Hepatocyte (in vitro differentiated cells): ENCODE results near the gene UBTD1.

Source experiments
- EZH2 ChIP-seq: fragments of 200-600 bp; sonication (generic); IDR thresholded peaks from 2 replicates; pipeline ENCODE4 v1.6.1; 2016; ENCODE audit warnings: antibody characterized with exemption, mild to moderate bottlenecking, borderline replicate concordance
- EZH2phosphoT487 ChIP-seq: fragments of 200-600 bp; sonication (generic); IDR thresholded peaks from one replicate; pipeline ENCODE4 v1.6.1; 2018; ENCODE audit warnings: antibody characterized with exemption, mild to moderate bottlenecking, low read depth, moderate library complexity; ENCODE audit not compliant: unreplicated experiment, severe bottlenecking
- TF ChIP-seq, protein P1 (sequence below): fragments of 200-600 bp; sonication (generic); IDR thresholded peaks from 2 replicates; pipeline ENCODE4 v1.5.1; 2016; ENCODE audit warnings: antibody characterized with exemption, mild to moderate bottlenecking; ENCODE audit not compliant: poor library complexity

DNA sequence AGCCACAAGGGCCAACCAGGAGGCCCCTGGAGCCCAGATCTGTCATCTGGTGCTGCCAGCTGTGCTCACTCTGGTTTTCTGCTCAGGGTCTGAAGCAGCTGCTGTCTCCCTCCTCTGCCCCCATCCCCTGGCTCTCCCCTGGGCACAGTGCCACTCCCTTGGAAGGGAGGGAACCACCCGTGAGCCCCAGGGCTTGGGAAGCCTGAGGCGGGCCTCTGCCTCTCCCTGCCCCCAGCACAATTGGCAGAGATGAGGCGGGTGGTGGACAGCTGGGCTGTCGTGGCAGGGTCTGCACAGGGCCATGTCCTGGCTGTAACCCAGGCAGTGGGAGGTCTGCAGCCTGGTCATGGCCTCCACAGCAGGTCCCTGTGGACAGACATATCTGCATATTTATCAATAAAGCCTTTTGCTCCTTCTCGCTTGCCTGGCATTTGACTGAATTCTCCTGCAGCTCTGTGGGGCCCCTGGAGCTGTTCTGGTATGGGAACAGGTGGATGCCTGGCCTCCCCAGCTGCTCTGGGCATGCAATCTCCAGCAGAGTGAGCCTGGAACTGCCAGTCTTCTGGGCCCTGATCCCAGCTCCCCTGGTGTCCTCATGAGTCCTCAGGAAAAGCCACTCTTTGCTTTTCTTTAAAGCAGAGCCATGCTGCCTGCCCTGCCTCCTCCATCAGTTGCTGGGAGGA is 72.2 kb downstream of the UBTD1 start:
- TF ChIP-seq, protein P1, sequence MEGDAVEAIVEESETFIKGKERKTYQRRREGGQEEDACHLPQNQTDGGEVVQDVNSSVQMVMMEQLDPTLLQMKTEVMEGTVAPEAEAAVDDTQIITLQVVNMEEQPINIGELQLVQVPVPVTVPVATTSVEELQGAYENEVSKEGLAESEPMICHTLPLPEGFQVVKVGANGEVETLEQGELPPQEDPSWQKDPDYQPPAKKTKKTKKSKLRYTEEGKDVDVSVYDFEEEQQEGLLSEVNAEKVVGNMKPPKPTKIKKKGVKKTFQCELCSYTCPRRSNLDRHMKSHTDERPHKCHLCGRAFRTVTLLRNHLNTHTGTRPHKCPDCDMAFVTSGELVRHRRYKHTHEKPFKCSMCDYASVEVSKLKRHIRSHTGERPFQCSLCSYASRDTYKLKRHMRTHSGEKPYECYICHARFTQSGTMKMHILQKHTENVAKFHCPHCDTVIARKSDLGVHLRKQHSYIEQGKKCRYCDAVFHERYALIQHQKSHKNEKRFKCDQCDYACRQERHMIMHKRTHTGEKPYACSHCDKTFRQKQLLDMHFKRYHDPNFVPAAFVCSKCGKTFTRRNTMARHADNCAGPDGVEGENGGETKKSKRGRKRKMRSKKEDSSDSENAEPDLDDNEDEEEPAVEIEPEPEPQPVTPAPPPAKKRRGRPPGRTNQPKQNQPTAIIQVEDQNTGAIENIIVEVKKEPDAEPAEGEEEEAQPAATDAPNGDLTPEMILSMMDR, result no peak
- TF ChIP-seq EZH2phosphoT487, result no peak
- no peak for TF ChIP-seq EZH2
